Astrocyte (in vitro differentiated cells and primary cell): ENCODE results near the gene INPP5A. TPM values are rescaled to one million over a fixed set of nuclear protein-coding genes. Genes with fewer than 3 reads are reported as not detected.

Source experiments
- DNase-seq: peaks from one replicate; pipeline ENCODE4 v3.0.0-alpha.2; 2010; ENCODE audit warnings: low read depth
- FAIRE-seq: peaks from 2 replicates; lab custom pipeline; 2011; peaks lifted over from hg19 to GRCh38; lab: Jason Lieb, UNC
- H2AFZ ChIP-seq: 2 replicates; pipeline ENCODE4 v1.6.0; 2012; ENCODE audit warnings: low read depth, low read length, inconsistent platforms
- H3K27ac ChIP-seq: 2 replicates; pipeline ENCODE4 v1.5.1; 2011; ENCODE audit warnings: low read depth, low read length, inconsistent platforms
- H3K27me3 ChIP-seq: 2 replicates; pipeline ENCODE4 v1.6.0; 2011; ENCODE audit warnings: low read length, inconsistent platforms; ENCODE audit not compliant: insufficient read depth
- H3K36me3 ChIP-seq: 2 replicates; pipeline ENCODE4 v1.5.1; 2011; ENCODE audit warnings: low read length, inconsistent platforms; ENCODE audit not compliant: insufficient read depth
- H3K4me1 ChIP-seq: 2 replicates; pipeline ENCODE4 v1.5.1; 2011; ENCODE audit warnings: low read length, inconsistent platforms; ENCODE audit not compliant: insufficient read depth
- H3K4me2 ChIP-seq: 2 replicates; pipeline ENCODE4 v1.6.0; 2012; ENCODE audit warnings: low read length, inconsistent platforms
- H3K4me3 ChIP-seq: 2 replicates; pipeline ENCODE4 v1.5.1; 2011; ENCODE audit warnings: low read depth, mild to moderate bottlenecking, low read length, inconsistent platforms; ENCODE audit not compliant: insufficient read depth
- H3K79me2 ChIP-seq: 2 replicates; pipeline ENCODE4 v1.6.0; 2012; ENCODE audit warnings: mild to moderate bottlenecking, low read length, inconsistent platforms; ENCODE audit not compliant: insufficient read depth
- H3K9ac ChIP-seq: 2 replicates; pipeline ENCODE4 v1.6.0; 2012; ENCODE audit warnings: mild to moderate bottlenecking, low read length, inconsistent platforms
- H3K9me3 ChIP-seq: 2 replicates; pipeline ENCODE4 v1.5.1; 2012; ENCODE audit warnings: low read depth, mild to moderate bottlenecking, low read length, inconsistent platforms; ENCODE audit not compliant: insufficient read depth
- H4K20me1 ChIP-seq: 2 replicates; pipeline ENCODE4 v1.6.0; 2012; ENCODE audit warnings: low read length, inconsistent platforms; ENCODE audit not compliant: insufficient read depth
- H3K27ac Mint-ChIP-seq: one replicate; pipeline ENCODE4 v1.8.0; 2021; ENCODE audit warnings: mild to moderate bottlenecking, mixed read lengths; ENCODE audit not compliant: unreplicated experiment
- H3K27me3 Mint-ChIP-seq: one replicate; pipeline ENCODE4 v1.8.0; 2021; ENCODE audit warnings: low read depth, mixed read lengths; ENCODE audit not compliant: unreplicated experiment
- H3K36me3 Mint-ChIP-seq: one replicate; pipeline ENCODE4 v1.8.0; 2021; ENCODE audit warnings: low read depth, mixed read lengths; ENCODE audit not compliant: unreplicated experiment
- H3K4me1 Mint-ChIP-seq: one replicate; pipeline ENCODE4 v1.8.0; 2021; ENCODE audit warnings: low read depth, mixed read lengths; ENCODE audit not compliant: unreplicated experiment
- H3K4me3 Mint-ChIP-seq: one replicate; pipeline ENCODE4 v1.8.0; 2021; ENCODE audit warnings: mild to moderate bottlenecking, moderate library complexity, mixed read lengths; ENCODE audit not compliant: unreplicated experiment
- H3K9me3 Mint-ChIP-seq: one replicate; pipeline ENCODE4 v1.8.0; 2021; ENCODE audit warnings: mild to moderate bottlenecking, mixed read lengths; ENCODE audit not compliant: unreplicated experiment
- EZH2 ChIP-seq: IDR thresholded peaks from 2 replicates; pipeline ENCODE4 v1.6.1; 2012; ENCODE audit warnings: mild to moderate bottlenecking, low read length, inconsistent platforms; ENCODE audit not compliant: insufficient read depth
- total RNA-seq: library from RNA; stranded (reverse); gene quantifications from 2 replicates; pipeline ENCODE4 v1.2.1, GENCODE V29; 2021
- TF ChIP-seq, protein P1 (sequence below): IDR thresholded peaks from 2 replicates; pipeline ENCODE4 v1.5.1; 2011; ENCODE audit warnings: low read depth, mild to moderate bottlenecking, inconsistent platforms, low read length, moderate library complexity; ENCODE audit not compliant: insufficient read depth

The INPP5A gene
- total RNA-seq, 1 donor from 2014 or later: 39.1 TPM

DNA sequence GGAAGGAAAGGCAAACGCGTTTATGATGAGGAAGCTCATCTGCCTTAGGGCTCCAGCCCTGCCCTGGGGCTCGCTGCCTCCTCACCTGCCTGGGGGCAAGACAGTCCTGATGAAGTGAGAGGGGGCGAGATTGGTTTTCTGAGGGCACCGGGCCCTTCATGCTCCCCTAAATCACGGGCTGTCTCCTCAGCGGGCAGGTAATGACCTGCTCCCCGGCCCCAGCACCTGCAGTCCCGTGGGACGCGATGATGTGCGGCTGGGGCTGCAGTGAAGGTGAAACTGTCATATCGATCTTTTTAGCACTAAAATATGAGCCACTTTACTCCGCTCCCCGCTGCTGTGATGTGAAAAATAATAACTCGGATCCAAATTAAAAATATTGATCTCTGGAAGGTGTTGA, 120.2 kb downstream of the INPP5A start:
- no peaks in the 10 kb centered on the region for H3K9me3 Mint-ChIP-seq
- H3K27ac Mint-ChIP-seq: no peak overlapping the region
- FAIRE-seq (no peak), DNase-seq (no peak)
- Histone ChIP-seq H3K4me2 (no peak overlapping the region), H3K27me3 (no peaks in the 10 kb centered on the region), H3K4me3 (no peak overlapping the region), H3K27ac (no peak overlapping the region), H4K20me1 (peaks cover 24% of the 10 kb centered on the region), H3K36me3 (peaks cover 6% of the 10 kb centered on the region), H2AFZ (no peak overlapping the region), H3K9ac (no peak overlapping the region), H3K9me3 (no peaks in the 10 kb centered on the region), H3K4me1 (no peaks in the 10 kb centered on the region), H3K79me2 (peaks cover 5% of the 10 kb centered on the region)
- no peak for TF ChIP-seq EZH2
- TF ChIP-seq, protein P1, sequence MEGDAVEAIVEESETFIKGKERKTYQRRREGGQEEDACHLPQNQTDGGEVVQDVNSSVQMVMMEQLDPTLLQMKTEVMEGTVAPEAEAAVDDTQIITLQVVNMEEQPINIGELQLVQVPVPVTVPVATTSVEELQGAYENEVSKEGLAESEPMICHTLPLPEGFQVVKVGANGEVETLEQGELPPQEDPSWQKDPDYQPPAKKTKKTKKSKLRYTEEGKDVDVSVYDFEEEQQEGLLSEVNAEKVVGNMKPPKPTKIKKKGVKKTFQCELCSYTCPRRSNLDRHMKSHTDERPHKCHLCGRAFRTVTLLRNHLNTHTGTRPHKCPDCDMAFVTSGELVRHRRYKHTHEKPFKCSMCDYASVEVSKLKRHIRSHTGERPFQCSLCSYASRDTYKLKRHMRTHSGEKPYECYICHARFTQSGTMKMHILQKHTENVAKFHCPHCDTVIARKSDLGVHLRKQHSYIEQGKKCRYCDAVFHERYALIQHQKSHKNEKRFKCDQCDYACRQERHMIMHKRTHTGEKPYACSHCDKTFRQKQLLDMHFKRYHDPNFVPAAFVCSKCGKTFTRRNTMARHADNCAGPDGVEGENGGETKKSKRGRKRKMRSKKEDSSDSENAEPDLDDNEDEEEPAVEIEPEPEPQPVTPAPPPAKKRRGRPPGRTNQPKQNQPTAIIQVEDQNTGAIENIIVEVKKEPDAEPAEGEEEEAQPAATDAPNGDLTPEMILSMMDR: no peak
- H3K4me3 Mint-ChIP-seq: no peak overlapping the region
- H3K27me3 Mint-ChIP-seq: peaks cover 1% of the 10 kb centered on the region
- peaks cover 4% of the 10 kb centered on the region for H3K36me3 Mint-ChIP-seq
- H3K4me1 Mint-ChIP-seq: peaks cover 3% of the 10 kb centered on the region

DNA sequence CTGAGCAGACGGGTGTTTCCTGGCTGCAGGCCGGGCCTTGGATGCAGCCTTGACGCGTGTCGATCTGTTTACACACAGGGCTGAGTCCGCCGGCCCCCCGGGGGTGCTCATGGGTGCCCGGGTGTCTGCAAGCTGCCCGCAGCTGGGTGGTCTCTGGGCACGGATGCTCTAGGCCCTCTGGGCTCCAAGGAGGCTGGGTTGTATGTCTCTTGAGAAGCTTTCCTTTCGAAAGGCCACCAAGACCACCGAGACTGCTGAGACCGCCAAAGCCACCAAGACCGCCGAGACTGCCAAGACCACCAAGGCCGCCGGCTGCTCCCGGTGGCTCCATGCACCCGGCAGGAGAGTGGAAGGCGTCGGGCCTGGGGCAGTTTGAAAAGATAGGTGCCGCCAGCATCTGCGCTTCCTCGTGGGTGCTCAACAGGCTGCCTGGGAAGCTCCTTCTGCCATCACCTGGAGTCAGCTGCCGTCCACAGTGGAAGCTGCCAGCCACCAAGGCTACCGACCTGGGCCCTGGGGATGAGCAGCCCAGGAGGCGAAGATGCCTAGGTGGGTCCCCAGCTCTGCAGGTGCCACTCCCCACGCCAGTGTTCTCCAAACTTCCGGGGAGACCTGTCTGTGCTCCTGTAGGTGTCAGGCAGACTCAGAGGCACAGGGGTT, 121.1 kb downstream of the INPP5A start:
- H3K4me3 Mint-ChIP-seq: no peak overlapping the region
- no peak overlapping the region for H3K27ac ChIP-seq
- no peaks in the 10 kb centered on the region for H3K4me1 ChIP-seq
- H3K9me3 Mint-ChIP-seq: no peaks in the 10 kb centered on the region
- H3K9me3 ChIP-seq: no peaks in the 10 kb centered on the region
- peaks cover 5% of the 10 kb centered on the region for H3K79me2 ChIP-seq
- H3K36me3 ChIP-seq: peaks cover 6% of the 10 kb centered on the region
- peaks cover 1% of the 10 kb centered on the region for H3K27me3 Mint-ChIP-seq
- DNase-seq: no peak
- H4K20me1 ChIP-seq: peaks cover 23% of the 10 kb centered on the region
- H3K27ac Mint-ChIP-seq: no peak overlapping the region
- no peak overlapping the region for H3K4me3 ChIP-seq
- H2AFZ ChIP-seq: no peak overlapping the region
- H3K27me3 ChIP-seq: no peaks in the 10 kb centered on the region
- H3K4me2 ChIP-seq: no peak overlapping the region
- H3K9ac ChIP-seq: no peak overlapping the region
- no peak for FAIRE-seq
- peaks cover 4% of the 10 kb centered on the region for H3K36me3 Mint-ChIP-seq
- TF ChIP-seq, protein P1: no peak
- TF ChIP-seq EZH2: no peak
- peaks cover 3% of the 10 kb centered on the region for H3K4me1 Mint-ChIP-seq
